ENCODE measurements around the gene PAQR4. TPM values are rescaled to one million over a fixed set of nuclear protein-coding genes. Genes with fewer than 3 reads are reported as not detected.

PAQR4 gene
- 34.7 to 46.3 TPM (median 44.9 TPM) in 5 replicates for total RNA-seq (2022; extraction: Qiagen RNA extraction)

GRCh38 chr16:2968738-2969544, at the start of gene PAQR4:
Gene PAQR4, plus strand, starts transcription at chr16:2969348. Its CDS starts 327 bp downstream, at chr16:2969675.

DNA sequence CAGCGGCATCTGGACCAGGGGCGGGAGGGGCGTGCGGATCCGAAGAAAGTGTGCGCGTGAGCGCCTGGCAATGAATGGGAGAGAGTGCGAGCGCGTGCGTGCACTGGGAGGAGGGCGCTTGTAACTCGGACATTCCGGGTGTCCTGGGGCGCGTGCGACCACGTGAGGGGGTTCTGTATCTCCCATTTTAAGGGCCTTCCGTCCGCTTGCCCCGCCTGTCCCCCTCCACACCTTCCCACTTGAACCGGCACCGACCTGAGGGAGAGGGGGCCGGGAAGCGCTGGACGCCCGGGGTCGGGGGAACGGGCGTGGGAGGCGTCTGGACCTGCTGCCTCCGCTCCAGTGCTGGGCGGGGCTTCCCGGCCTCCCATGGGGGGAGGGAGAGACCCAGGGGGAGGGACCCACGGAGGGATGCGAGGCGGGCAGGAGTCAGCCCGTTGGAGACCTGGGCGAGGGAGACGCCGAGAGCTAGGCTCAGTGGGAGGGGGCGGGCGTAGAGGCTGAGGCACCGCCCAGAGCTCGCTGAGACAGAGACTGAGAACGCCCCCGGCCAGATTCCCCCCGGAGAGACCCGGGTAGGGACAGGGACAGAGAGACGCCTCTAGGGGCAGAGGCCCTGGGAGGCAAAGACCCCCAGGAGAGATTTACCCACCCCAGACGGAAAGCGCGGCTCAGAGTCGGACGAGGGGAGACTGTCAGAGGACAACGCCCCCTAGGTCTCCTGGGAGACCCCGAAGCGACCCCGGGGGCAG, 5.2 kb upstream of the PAQR4 start, which contains the start of gene KREMEN2:
Gene KREMEN2, plus strand, starts transcription at position 553 of the 752 bp plus-strand sequence. CDS start 246 bp downstream, outside the sequence.

DNA sequence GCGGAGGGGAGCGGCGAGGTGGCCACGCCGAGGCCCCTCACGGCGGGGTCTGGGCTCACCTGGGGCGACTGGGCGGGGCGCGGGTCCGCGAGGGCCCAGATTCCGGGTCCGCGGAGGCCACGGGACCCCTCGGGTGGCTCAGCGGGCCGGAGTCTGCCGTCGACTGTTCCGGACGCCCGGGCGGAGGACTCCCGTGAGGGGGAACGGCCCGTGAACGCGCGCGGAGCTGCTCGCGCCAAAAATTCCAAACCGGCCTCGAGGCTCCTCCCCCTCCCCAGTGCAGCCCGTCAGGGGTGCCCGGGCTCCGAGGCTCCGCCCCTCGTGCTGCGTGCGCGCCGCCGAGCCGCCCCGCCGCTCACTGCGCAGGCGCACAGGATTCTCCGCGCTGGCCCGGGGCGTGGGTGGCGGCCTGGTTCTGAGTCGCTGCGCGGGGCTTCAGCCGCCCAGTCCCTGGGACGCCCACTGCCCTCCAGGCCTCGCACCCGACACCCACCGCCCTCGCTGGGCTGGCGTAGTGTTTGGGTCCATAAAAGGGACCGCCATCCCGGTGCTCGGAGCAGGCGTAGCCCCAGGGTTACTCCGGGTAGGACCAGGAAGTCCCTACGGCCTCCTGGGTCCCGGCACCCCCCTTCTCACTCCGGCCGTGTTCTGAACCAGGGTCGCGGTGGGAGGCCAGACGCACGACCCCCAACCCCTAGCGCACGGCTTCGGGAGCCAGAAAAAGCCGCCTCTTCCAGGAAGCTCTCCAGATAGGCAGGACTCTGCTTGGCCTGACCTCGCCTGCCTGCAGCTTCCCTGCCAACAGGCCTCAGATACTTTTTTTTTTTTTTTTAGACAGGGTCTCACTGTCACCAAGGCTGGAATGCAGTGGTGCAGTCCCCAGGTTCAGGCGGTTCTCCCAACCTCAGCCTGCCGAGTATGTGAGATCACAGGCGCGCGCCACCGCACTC, 11.4 kb downstream of the PAQR4 start, which contains the start of gene PKMYT1:
Gene PKMYT1, minus strand, starts transcription at position 220 of the 950 bp plus-strand sequence. CDS start 789 bp downstream, outside the sequence.

DNA sequence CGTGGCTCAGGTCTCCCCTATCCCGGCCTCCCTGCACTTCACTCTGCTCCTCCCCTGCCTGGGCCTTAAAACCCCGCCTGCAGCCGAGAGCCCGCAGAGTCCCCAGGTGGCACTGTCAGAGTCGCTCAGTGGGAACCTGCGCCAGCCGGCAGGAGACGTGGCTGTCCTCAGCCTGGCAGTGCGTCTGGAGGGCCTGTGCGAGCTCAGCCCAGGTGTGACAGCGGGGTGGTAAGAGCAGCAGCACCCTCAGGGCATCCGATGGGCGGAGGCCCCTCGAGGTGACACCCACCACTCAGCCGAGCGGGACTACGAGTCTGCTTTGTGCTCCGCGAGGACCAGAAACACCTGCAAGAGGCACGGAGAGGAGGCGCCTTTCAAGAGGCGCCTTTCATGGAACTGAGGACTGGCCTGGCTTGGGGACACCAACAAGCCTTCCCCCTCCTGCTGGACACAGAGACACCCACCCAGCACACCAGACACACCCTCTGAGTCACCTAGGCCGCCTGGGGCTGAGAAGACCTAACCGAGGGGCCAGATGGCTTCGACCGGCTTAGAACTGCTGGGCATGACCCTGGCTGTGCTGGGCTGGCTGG, 43.8 kb downstream of the PAQR4 start, which contains the start of gene CLDN9:
Gene CLDN9, plus strand, starts transcription at position 96 of the 593 bp plus-strand sequence. Its CDS starts 440 bp downstream, at position 536.

DNA sequence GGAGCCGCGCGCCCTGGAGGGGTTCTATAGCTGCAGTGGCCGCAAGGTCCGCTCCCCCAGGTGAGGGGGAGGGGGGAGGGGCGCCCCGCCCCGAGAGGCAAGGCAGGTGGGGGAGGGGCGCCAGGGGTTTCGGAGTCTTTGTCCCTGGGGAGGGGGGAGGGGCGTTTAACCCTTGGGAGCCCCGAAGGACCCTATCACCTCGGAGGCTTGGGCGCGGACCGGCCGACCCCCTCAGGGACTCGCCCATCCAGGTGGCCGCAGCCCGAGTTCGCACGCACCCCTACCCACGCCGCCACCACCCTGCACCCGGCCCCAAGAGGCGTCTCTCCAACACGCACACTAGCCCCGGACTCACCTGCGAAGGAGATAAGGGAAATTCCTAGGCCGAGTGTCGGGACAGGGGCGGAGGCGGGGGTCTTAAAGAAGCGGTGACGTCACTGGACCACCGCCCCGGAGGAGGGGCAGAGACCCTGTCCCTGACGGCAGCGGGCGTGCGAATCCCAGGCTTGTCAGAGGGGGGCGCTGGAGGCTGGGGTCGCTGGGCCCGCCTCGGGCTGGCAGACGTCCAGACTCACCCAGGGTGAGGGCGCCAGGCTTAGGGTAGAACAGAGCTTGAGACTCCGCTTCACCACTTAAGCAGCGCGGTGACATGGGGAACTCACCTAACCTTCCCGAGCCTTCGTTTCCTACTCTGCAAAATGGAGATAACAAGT, 48.8 kb downstream of the PAQR4 start, which contains the start of gene CLDN6:
Gene CLDN6, minus strand, starts transcription at position 390 of the 713 bp plus-strand sequence. CDS start 2,162 bp downstream, outside the sequence.

GRCh38 chr16:3020247-3020603, 51.1 kb downstream of the PAQR4 start, which contains the start of gene TNFRSF12A:
Gene TNFRSF12A, plus strand, starts transcription at chr16:3020368. Its CDS starts 30 bp downstream, at chr16:3020398.

Other genes with a start within 250 kb of the PAQR4 start
- gene PRSS27, start 249.1 kb upstream of the PAQR4 start, total RNA-seq (2022; extraction: Qiagen RNA extraction) = 1.1 to 2.3 TPM (median 1.8 TPM) in 5 replicates
- 310 to 432 TPM (median 410 TPM) in 5 replicates for gene SRRM2, start 216.7 kb upstream of the PAQR4 start, total RNA-seq (2022; extraction: Qiagen RNA extraction)
- gene ELOB, start 192.1 kb upstream of the PAQR4 start, total RNA-seq (2022; extraction: Qiagen RNA extraction) = 453 to 554 TPM (median 517 TPM) in 5 replicates
- 0.05 to 0.06 TPM in 2 of 5 replicates, not detected in the others for gene PRSS33, start 181.8 kb upstream of the PAQR4 start, total RNA-seq (2022; extraction: Qiagen RNA extraction)
- not detected in 5 replicates for gene PRSS41, start 170.9 kb upstream of the PAQR4 start, total RNA-seq (2022; extraction: Qiagen RNA extraction)
- 0.11 to 0.28 TPM (median 0.14 TPM) in 5 replicates for gene PRSS21, start 152.1 kb upstream of the PAQR4 start, total RNA-seq (2022; extraction: Qiagen RNA extraction)
- 0.37 to 0.96 TPM (median 0.92 TPM) in 5 replicates for gene ZG16B, start 139.0 kb upstream of the PAQR4 start, total RNA-seq (2022; extraction: Qiagen RNA extraction)
- 0.50 to 0.98 TPM (median 0.78 TPM) in 5 replicates for gene PRSS22, start 111.2 kb upstream of the PAQR4 start, total RNA-seq (2022; extraction: Qiagen RNA extraction)
- gene FLYWCH2, start 86.1 kb upstream of the PAQR4 start, total RNA-seq (2022; extraction: Qiagen RNA extraction) = 44.5 to 53.1 TPM (median 50.0 TPM) in 5 replicates
- 17.2 to 24.4 TPM (median 23.8 TPM) in 5 replicates for gene FLYWCH1, start 57.4 kb upstream of the PAQR4 start, total RNA-seq (2022; extraction: Qiagen RNA extraction)
- gene KREMEN2, start 5.1 kb upstream of the PAQR4 start, total RNA-seq (2022; extraction: Qiagen RNA extraction) = 1.4 to 2.0 TPM (median 1.8 TPM) in 5 replicates
- 67.8 to 94.9 TPM (median 91.6 TPM) in 5 replicates for gene PKMYT1, start 11.1 kb downstream of the PAQR4 start, total RNA-seq (2022; extraction: Qiagen RNA extraction)
- 0.25 to 0.37 TPM (median 0.31 TPM) in 5 replicates for gene CLDN9, start 43.6 kb downstream of the PAQR4 start, total RNA-seq (2022; extraction: Qiagen RNA extraction)
- gene CLDN6, start 48.8 kb downstream of the PAQR4 start, total RNA-seq (2022; extraction: Qiagen RNA extraction) = 0.18 to 0.44 TPM (median 0.29 TPM) in 5 replicates
- 400 to 615 TPM (median 501 TPM) in 5 replicates for gene TNFRSF12A, start 51.0 kb downstream of the PAQR4 start, total RNA-seq (2022; extraction: Qiagen RNA extraction)
- gene HCFC1R1, start 54.6 kb downstream of the PAQR4 start, total RNA-seq (2022; extraction: Qiagen RNA extraction) = 208 to 263 TPM (median 244 TPM) in 5 replicates
- gene THOC6, start 54.7 kb downstream of the PAQR4 start, total RNA-seq (2022; extraction: Qiagen RNA extraction) = 25.1 to 35.5 TPM (median 32.7 TPM) in 5 replicates
- not detected in 5 replicates for gene BICDL2, start 67.6 kb downstream of the PAQR4 start, total RNA-seq (2022; extraction: Qiagen RNA extraction)
- 0.89 to 1.4 TPM (median 1.3 TPM) in 5 replicates for gene MMP25, start 77.2 kb downstream of the PAQR4 start, total RNA-seq (2022; extraction: Qiagen RNA extraction)
- 23.0 to 37.5 TPM (median 30.1 TPM) in 5 replicates for gene IL32, start 96.3 kb downstream of the PAQR4 start, total RNA-seq (2022; extraction: Qiagen RNA extraction)
- gene ZSCAN10, start 129.9 kb downstream of the PAQR4 start, total RNA-seq (2022; extraction: Qiagen RNA extraction) = 0.03 to 0.05 TPM in 2 of 5 replicates, not detected in the others
- gene ZNF205, start 143.2 kb downstream of the PAQR4 start, total RNA-seq (2022; extraction: Qiagen RNA extraction) = 11.6 to 15.6 TPM (median 14.9 TPM) in 5 replicates
- 9.7 to 13.1 TPM (median 12.8 TPM) in 5 replicates for gene ZNF213, start 165.7 kb downstream of the PAQR4 start, total RNA-seq (2022; extraction: Qiagen RNA extraction)
- gene OR1F1, start 218.9 kb downstream of the PAQR4 start, total RNA-seq (2022; extraction: Qiagen RNA extraction) = 0.13 to 0.59 TPM (median 0.21 TPM) in 5 replicates